Ectodermal cell (in vitro differentiated cells): ENCODE results near the gene COL5A1.

ENCODE experiments used
- H3K27ac ChIP-seq: 2 replicates; pipeline ENCODE4 v1.7.0; 2013; ENCODE audit warnings: mild to moderate bottlenecking, low read depth, low read length; ENCODE audit not compliant: insufficient read depth, poor library complexity, severe bottlenecking
- H3K27me3 ChIP-seq: 2 replicates; pipeline ENCODE4 v1.7.0; 2013; ENCODE audit warnings: mild to moderate bottlenecking, low read length; ENCODE audit not compliant: insufficient read depth, control insufficient read depth, poor library complexity, severe bottlenecking
- H3K36me3 ChIP-seq: one replicate; pipeline ENCODE4 v1.7.0; 2013; ENCODE audit warnings: low read length; ENCODE audit not compliant: control insufficient read depth, insufficient read depth
- H3K4me1 ChIP-seq: one replicate; pipeline ENCODE4 v1.7.0; 2013; ENCODE audit warnings: low read length; ENCODE audit not compliant: control insufficient read depth, insufficient read depth
- H3K4me3 ChIP-seq: 2 replicates; pipeline ENCODE4 v1.7.0; 2013; ENCODE audit warnings: low read depth, low read length, control low read depth; ENCODE audit not compliant: insufficient read depth
- H3K9me3 ChIP-seq: 2 replicates; pipeline ENCODE4 v1.7.0; 2013; ENCODE audit warnings: mild to moderate bottlenecking, low read length, moderate library complexity; ENCODE audit not compliant: control insufficient read depth
- WGBS, 2 experiments: methylation state at CpG; one replicate each; pipeline ENCODE4 v1.1.7; 2013; ENCODE audit warnings: missing lambda C conversion rate in 2 of 2; 5-methylcytosine and 5-hydroxymethylcytosine counted together

The COL5A1 gene

GRCh38 chr9:134678206-134678605, 36.6 kb downstream of the COL5A1 start:
- no peak overlapping the region for H3K4me3 ChIP-seq
- WGBS, 2 experiments, result 91 to 92% methylated on average over 8 of the region's 8 CpGs
- H3K9me3 ChIP-seq, result peaks cover 2% of the 10 kb centered on the region
- peaks cover 12% of the 10 kb centered on the region for H3K4me1 ChIP-seq
- no peaks in the 10 kb centered on the region for H3K27me3 ChIP-seq
- no peak overlapping the region for H3K27ac ChIP-seq
- H3K36me3 ChIP-seq, result no peaks in the 10 kb centered on the region

- H3K4me1 ChIP-seq, result peaks cover 12% of the 10 kb centered on the region
- H3K4me3 ChIP-seq, result no peak overlapping the region
- no peak overlapping the region for H3K27ac ChIP-seq
Observed at GRCh38 chr9:134678666-134679443, 37.3 kb downstream of the COL5A1 start.

GRCh38 chr9:134679616-134680392, 38.2 kb downstream of the COL5A1 start:
- H3K36me3 ChIP-seq, result no peaks in the 10 kb centered on the region
- WGBS, 2 experiments, result 92 to 94% methylated on average over 19 of the region's 19 CpGs

More at GRCh38 chr9:134678666-134679443, 37.3 kb downstream of the COL5A1 start:
- Histone ChIP-seq H3K27me3 (no peaks in the 10 kb centered on the region), H3K36me3 (no peaks in the 10 kb centered on the region), H3K9me3 (peaks cover 2% of the 10 kb centered on the region)
- 67 to 70% methylated on average over 17 of the region's 17 CpGs for WGBS, 2 experiments

GRCh38 chr9:134680393-134681060, 38.9 kb downstream of the COL5A1 start:
- WGBS, 2 experiments, result 88% methylated on average over 18 of the region's 18 CpGs
- Histone ChIP-seq H3K36me3 (no peaks in the 10 kb centered on the region), H3K4me1 (peaks cover 12% of the 10 kb centered on the region), H3K27me3 (no peaks in the 10 kb centered on the region), H3K27ac (no peak overlapping the region), H3K4me3 (no peak overlapping the region), H3K9me3 (no peaks in the 10 kb centered on the region)

More at GRCh38 chr9:134679616-134680392, 38.2 kb downstream of the COL5A1 start:
- H3K9me3 ChIP-seq, result no peaks in the 10 kb centered on the region
- H3K4me3 ChIP-seq, result no peak overlapping the region
- peaks cover 12% of the 10 kb centered on the region for H3K4me1 ChIP-seq
- H3K27ac ChIP-seq, result no peak overlapping the region
- H3K27me3 ChIP-seq, result no peaks in the 10 kb centered on the region

- 72 to 77% methylated on average over 22 of the region's 22 CpGs for WGBS, 2 experiments
- Histone ChIP-seq H3K4me1 (peaks cover 12% of the 10 kb centered on the region), H3K4me3 (no peak overlapping the region), H3K9me3 (no peaks in the 10 kb centered on the region), H3K27ac (no peak overlapping the region), H3K36me3 (no peaks in the 10 kb centered on the region), H3K27me3 (no peaks in the 10 kb centered on the region)
Observed at GRCh38 chr9:134681061-134681661, 39.6 kb downstream of the COL5A1 start.

- peaks cover 12% of the 10 kb centered on the region for H3K4me1 ChIP-seq
- 93 to 95% methylated on average over 15 of the region's 15 CpGs for WGBS, 2 experiments
- H3K36me3 ChIP-seq, result no peaks in the 10 kb centered on the region
- no peaks in the 10 kb centered on the region for H3K27me3 ChIP-seq
- no peaks in the 10 kb centered on the region for H3K9me3 ChIP-seq
- no peak overlapping the region for H3K4me3 ChIP-seq
- no peak overlapping the region for H3K27ac ChIP-seq
Observed at GRCh38 chr9:134682026-134682425, 40.4 kb downstream of the COL5A1 start.

- peaks cover 12% of the 10 kb centered on the region for H3K4me1 ChIP-seq
- no peaks in the 10 kb centered on the region for H3K36me3 ChIP-seq
Observed at GRCh38 chr9:134682651-134683364, 41.2 kb downstream of the COL5A1 start.

GRCh38 chr9:134683714-134684374, 42.2 kb downstream of the COL5A1 start:
- no peaks in the 10 kb centered on the region for H3K27me3 ChIP-seq
- no peak overlapping the region for H3K4me3 ChIP-seq
- H3K27ac ChIP-seq, result no peak overlapping the region
- WGBS, 2 experiments, result 93 to 94% methylated on average over 22 of the region's 22 CpGs
- no peaks in the 10 kb centered on the region for H3K9me3 ChIP-seq
- peaks cover 12% of the 10 kb centered on the region for H3K4me1 ChIP-seq
- H3K36me3 ChIP-seq, result no peaks in the 10 kb centered on the region

More at GRCh38 chr9:134682651-134683364, 41.2 kb downstream of the COL5A1 start:
- no peak overlapping the region for H3K27ac ChIP-seq
- no peak overlapping the region for H3K4me3 ChIP-seq
- 94 to 95% methylated on average over 25 of the region's 25 CpGs for WGBS, 2 experiments
- H3K27me3 ChIP-seq, result no peaks in the 10 kb centered on the region
- H3K9me3 ChIP-seq, result no peaks in the 10 kb centered on the region

GRCh38 chr9:134684375-134684723, 42.7 kb downstream of the COL5A1 start:
- no peaks in the 10 kb centered on the region for H3K27me3 ChIP-seq
- 96 to 97% methylated on average over 3 of the region's 3 CpGs for WGBS, 2 experiments
- peaks cover 9% of the 10 kb centered on the region for H3K4me1 ChIP-seq
- H3K27ac ChIP-seq, result no peak overlapping the region
- H3K36me3 ChIP-seq, result no peaks in the 10 kb centered on the region
- no peaks in the 10 kb centered on the region for H3K9me3 ChIP-seq
- no peak overlapping the region for H3K4me3 ChIP-seq
